ENCODE results near the gene AGPAT4. TPM values are rescaled to one million over a fixed set of nuclear protein-coding genes. Genes with fewer than 3 reads are reported as not detected.

Gene AGPAT4
- total RNA-seq, 6 experiments from 2014 or later = 0.42 to 1.7 (median 0.78) TPM

- intact Hi-C loops (cut with DNase I) = no loop called here
- H3K9me3 ChIP-seq = no peaks in the 10 kb centered on the region
- ATAC-seq (no peak), DNase-seq (no peak)
- TF ChIP-seq POLR2A (IDR thresholded peaks at IDR 0.05) (no peak), CTCF (IDR thresholded peaks at IDR 0.05) (no peak)
- H3K4me3 ChIP-seq = no peak overlapping the region
- H3K27ac ChIP-seq = no peak overlapping the region
- H3K4me1 ChIP-seq = no peaks in the 10 kb centered on the region
- H3K27me3 ChIP-seq = no peaks in the 10 kb centered on the region
- 93% methylated on average over 8 of the region's 9 CpGs for WGBS (ENCODE audit: insufficient coverage, low coverage, low lambda C conversion rate, missing lambda C conversion rate)
- H3K36me3 ChIP-seq = no peaks in the 10 kb centered on the region
Measured at GRCh38 chr6:161133963-161134362, 139.9 kb downstream of the AGPAT4 start.

- H3K27ac ChIP-seq = no peak overlapping the region
- no peaks in the 10 kb centered on the region for H3K9me3 ChIP-seq
- ATAC-seq = no peak
- TF ChIP-seq CTCF (IDR thresholded peaks at IDR 0.05) = no peak
- no peak for TF ChIP-seq POLR2A (IDR thresholded peaks at IDR 0.05)
- no peak for DNase-seq
- WGBS (ENCODE audit: insufficient coverage, low coverage, low lambda C conversion rate, missing lambda C conversion rate) = 100% methylated on average over 2 of the region's 11 CpGs
- H3K4me1 ChIP-seq = no peaks in the 10 kb centered on the region
- no peaks in the 10 kb centered on the region for H3K36me3 ChIP-seq
- intact Hi-C loops (cut with DNase I) = no loop called here
- H3K27me3 ChIP-seq = no peaks in the 10 kb centered on the region
- no peak overlapping the region for H3K4me3 ChIP-seq
Measured at GRCh38 chr6:161132384-161132783, 141.5 kb downstream of the AGPAT4 start.

- DNase-seq (no peak), ATAC-seq (no peak)
- Histone ChIP-seq H3K27me3 (no peaks in the 10 kb centered on the region), H3K4me1 (no peaks in the 10 kb centered on the region), H3K36me3 (no peaks in the 10 kb centered on the region), H3K4me3 (no peak overlapping the region), H3K27ac (no peak overlapping the region), H3K9me3 (no peaks in the 10 kb centered on the region)
- TF ChIP-seq POLR2A (IDR thresholded peaks at IDR 0.05) (no peak), CTCF (IDR thresholded peaks at IDR 0.05) (no peak)
- 75% methylated on average over 1 of the region's 3 CpGs for WGBS (ENCODE audit: insufficient coverage, low coverage, low lambda C conversion rate, missing lambda C conversion rate)
- intact Hi-C loops (cut with DNase I) = no loop called here
Measured at GRCh38 chr6:161130967-161131766, 142.7 kb downstream of the AGPAT4 start.

GRCh38 chr6:161130541-161130940 lies 143.3 kb downstream of the AGPAT4 start:
- intact Hi-C loops (cut with DNase I) = no loop called here
- DNase-seq (no peak), ATAC-seq (no peak)
- Histone ChIP-seq H3K4me3 (no peak overlapping the region), H3K27me3 (no peaks in the 10 kb centered on the region), H3K36me3 (no peaks in the 10 kb centered on the region), H3K4me1 (no peaks in the 10 kb centered on the region), H3K27ac (no peak overlapping the region), H3K9me3 (no peaks in the 10 kb centered on the region)
- TF ChIP-seq CTCF (IDR thresholded peaks at IDR 0.05) (no peak), POLR2A (IDR thresholded peaks at IDR 0.05) (no peak)
- WGBS (ENCODE audit: insufficient coverage, low coverage, low lambda C conversion rate, missing lambda C conversion rate) = 85% methylated on average over 3 of the region's 7 CpGs
